Testis (tissue), 3 donors: Measurements from ENCODE around the gene PLCL2. TPM values are rescaled to one million over a fixed set of nuclear protein-coding genes. Genes with fewer than 3 reads are reported as not detected.

Source experiments
- DNase-seq: peaks from one replicate; pipeline ENCODE4 v3.0.0-alpha.2; 2019
- H3K27ac ChIP-seq, 2 donors: fragments of 200-600 bp; sonication (generic); one replicate each; pipeline ENCODE4 v1.5.1; 2019
- H3K27me3 ChIP-seq: fragments of 200-600 bp; sonication (generic); one replicate; pipeline ENCODE4 v1.5.1; 2019
- H3K36me3 ChIP-seq: fragments of 200-600 bp; sonication (generic); one replicate; pipeline ENCODE4 v1.5.1; 2017; ENCODE audit warnings: low read depth; ENCODE audit errors: missing control alignments
- H3K4me1 ChIP-seq: fragments of 200-600 bp; sonication (generic); one replicate; pipeline ENCODE4 v1.5.1; 2019
- H3K4me3 ChIP-seq, 2 donors: fragments of 200-600 bp; sonication (generic); one replicate each; pipeline ENCODE4 v1.5.1; 2017 to 2019
- H3K9me3 ChIP-seq: fragments of 200-600 bp; sonication (generic); one replicate; pipeline ENCODE4 v1.5.1; 2017
- POLR2A ChIP-seq: fragments of 450-650 bp; IDR thresholded peaks from one replicate; pipeline ENCODE4 v1.6.1; 2017; ENCODE audit warnings: antibody characterized with exemption, mild to moderate bottlenecking, moderate library complexity
- WGBS, 2 donors: methylation state at CpG; one replicate each; pipeline ENCODE4 v1.1.5; 2018; 5-methylcytosine and 5-hydroxymethylcytosine counted together
- intact Hi-C: fragments of 100-400 bp; cut with DNase I; formaldehyde crosslinking; loops from one replicate; pipeline ENCODE4 v1.15.1; 2023; ENCODE audit warnings: low total_unique reads
- polyA plus RNA-seq: library from polyadenylated mRNA; stranded (reverse); fragments of 350-450 nt; fragmentation: Illumina TruSeq; extraction: RNeasy Lipid Tissue Mini Kit (QIAGEN cat#74804); gene quantifications from one replicate; pipeline ENCODE4 v1.2.3, GENCODE V29; 2014; ENCODE audit warnings: low read depth, low replicate concordance; ENCODE audit not compliant: insufficient read depth
- total RNA-seq, 2 donors: library from RNA; depleted of rRNA; stranded (reverse); fragments of >200 nt; gene quantifications; one replicate each; pipeline ENCODE4 v1.2.3, GENCODE V29; 2016
- TF ChIP-seq, protein P1 (sequence below), 3 experiments: fragments of 450-650 bp in 2 of 3; fragments of 200-600 bp in 1 of 3; sonication (generic) in 1 of 3; IDR thresholded peaks; one replicate each; pipeline ENCODE4 v1.5.1; 2016 to 2019; ENCODE audit warnings: antibody characterized with exemption in 3 of 3, mild to moderate bottlenecking in 2 of 3, moderate library complexity in 1 of 3

The PLCL2 gene
- total and polyA plus RNA-seq, 3 donors from 2014 or later = 10.7 to 23.0 (median 15.0) TPM

DNA sequence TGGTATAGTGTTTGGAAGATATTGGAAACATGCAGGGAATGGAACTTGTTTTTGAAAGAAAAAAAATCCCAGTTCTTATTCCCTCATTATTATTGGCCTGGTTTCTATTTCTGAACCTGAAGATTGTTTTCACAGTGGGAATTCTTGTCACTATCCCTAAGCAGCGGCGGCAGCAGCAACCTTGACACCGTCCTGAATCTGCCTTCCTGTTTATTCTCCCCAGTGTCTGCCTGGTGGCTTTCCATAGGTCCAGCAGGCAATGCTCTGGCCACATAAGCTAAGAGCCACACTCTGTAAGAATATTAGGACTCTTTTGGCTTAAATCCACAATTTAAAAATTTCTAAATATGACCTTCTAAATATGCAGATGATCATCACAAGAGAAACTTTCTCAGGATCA, 178.0 kb downstream of the PLCL2 start:
- intact Hi-C loops = no loop called here
- H3K9me3 ChIP-seq = no peaks in the 10 kb centered on the region
- no peak for DNase-seq
- H3K4me3 ChIP-seq = no peak overlapping the region
- no peaks in the 10 kb centered on the region for H3K27me3 ChIP-seq
- no peak overlapping the region for H3K27ac ChIP-seq
- 44 to 67% methylated on average over 3 of the region's 3 CpGs for WGBS, 2 donors
- TF ChIP-seq POLR2A = no peak
- TF ChIP-seq, protein P1, sequence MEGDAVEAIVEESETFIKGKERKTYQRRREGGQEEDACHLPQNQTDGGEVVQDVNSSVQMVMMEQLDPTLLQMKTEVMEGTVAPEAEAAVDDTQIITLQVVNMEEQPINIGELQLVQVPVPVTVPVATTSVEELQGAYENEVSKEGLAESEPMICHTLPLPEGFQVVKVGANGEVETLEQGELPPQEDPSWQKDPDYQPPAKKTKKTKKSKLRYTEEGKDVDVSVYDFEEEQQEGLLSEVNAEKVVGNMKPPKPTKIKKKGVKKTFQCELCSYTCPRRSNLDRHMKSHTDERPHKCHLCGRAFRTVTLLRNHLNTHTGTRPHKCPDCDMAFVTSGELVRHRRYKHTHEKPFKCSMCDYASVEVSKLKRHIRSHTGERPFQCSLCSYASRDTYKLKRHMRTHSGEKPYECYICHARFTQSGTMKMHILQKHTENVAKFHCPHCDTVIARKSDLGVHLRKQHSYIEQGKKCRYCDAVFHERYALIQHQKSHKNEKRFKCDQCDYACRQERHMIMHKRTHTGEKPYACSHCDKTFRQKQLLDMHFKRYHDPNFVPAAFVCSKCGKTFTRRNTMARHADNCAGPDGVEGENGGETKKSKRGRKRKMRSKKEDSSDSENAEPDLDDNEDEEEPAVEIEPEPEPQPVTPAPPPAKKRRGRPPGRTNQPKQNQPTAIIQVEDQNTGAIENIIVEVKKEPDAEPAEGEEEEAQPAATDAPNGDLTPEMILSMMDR (IDR thresholded peaks at IDR 0.05) = no peak
- no peaks in the 10 kb centered on the region for H3K36me3 ChIP-seq
- H3K4me1 ChIP-seq = no peaks in the 10 kb centered on the region

DNA sequence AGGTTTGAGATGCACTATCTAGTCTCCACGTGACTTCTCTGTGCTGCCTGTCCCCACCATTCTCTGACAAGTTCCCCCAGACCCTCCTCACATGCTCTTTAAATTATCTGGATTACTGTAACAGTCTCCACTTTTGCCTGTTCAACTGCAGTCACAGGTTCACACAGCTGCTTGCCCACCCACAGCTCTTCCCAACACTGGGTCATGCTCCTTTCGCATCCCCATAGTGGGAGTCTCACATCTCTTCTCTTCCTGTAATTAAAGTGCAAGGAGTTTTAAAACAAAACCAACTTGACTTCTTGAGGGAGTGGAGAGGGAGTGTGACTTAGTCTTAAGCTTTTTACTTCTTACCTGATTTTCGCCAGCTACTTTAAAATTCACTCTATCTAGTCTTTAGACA, 178.8 kb downstream of the PLCL2 start:
- WGBS, 2 donors = 79 to 85% methylated on average over 3 of the region's 3 CpGs
- DNase-seq = no peak

DNA sequence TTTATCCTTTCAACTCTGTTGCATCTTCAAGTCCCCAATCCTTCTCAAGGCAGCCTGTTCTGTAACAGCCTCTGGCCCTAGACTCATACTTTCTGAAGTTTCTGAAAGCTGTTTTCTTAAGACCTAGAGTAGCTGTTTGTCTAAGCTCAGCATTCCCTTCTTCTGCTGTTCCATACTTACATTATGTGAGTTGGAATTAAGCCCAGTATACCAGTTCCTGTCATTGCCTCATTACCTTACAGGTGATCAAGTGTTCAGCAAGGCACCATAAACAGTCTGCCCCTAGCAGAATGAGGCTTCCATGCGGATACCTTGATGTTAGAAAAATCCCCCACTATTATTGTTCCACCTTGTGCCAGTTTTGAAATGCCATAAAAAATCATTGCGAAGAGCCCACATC, 180.6 kb downstream of the PLCL2 start:
- TF ChIP-seq, protein P1 (IDR thresholded peaks at IDR 0.05) = no peak
- TF ChIP-seq POLR2A = no peak
- Histone ChIP-seq H3K27ac (no peak overlapping the region), H3K36me3 (no peaks in the 10 kb centered on the region), H3K4me3 (no peak overlapping the region), H3K27me3 (no peaks in the 10 kb centered on the region), H3K9me3 (no peaks in the 10 kb centered on the region), H3K4me1 (no peaks in the 10 kb centered on the region)
- DNase-seq = no peak
- intact Hi-C loops = no loop called here
- 96 to 98% methylated on average over 2 of the region's 2 CpGs for WGBS, 2 donors

More for the DNA sequence above, 178.8 kb downstream of the PLCL2 start:
- H3K27me3 ChIP-seq = no peaks in the 10 kb centered on the region
- H3K9me3 ChIP-seq = no peaks in the 10 kb centered on the region
- no peaks in the 10 kb centered on the region for H3K4me1 ChIP-seq
- no peaks in the 10 kb centered on the region for H3K36me3 ChIP-seq
- H3K27ac ChIP-seq = no peak overlapping the region
- TF ChIP-seq, protein P1 (IDR thresholded peaks at IDR 0.05) = no peak
- no peak for TF ChIP-seq POLR2A
- intact Hi-C loops = no loop called here
- H3K4me3 ChIP-seq = no peak overlapping the region

DNA sequence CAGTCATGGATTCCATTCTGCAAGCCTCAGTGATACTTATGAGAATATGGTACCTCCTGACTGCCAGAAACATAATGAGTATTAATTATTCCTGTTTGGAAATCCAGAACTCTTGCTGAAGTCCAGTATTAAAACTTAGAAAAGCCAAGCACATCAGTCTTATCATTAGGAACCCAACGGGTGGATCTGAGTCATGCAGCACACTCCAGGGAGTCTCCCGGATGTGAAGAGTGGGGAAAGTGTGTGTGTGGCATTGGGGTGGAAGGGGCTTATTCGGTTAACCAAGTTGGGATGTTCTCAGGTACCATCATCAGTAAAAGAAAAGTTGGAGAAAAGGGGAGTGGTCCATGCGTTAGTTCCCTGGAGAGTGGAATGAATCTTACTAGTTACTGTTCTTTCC, 181.1 kb downstream of the PLCL2 start:
- TF ChIP-seq POLR2A = no peak
- TF ChIP-seq, protein P1 (IDR thresholded peaks at IDR 0.05) = no peak
- Histone ChIP-seq H3K4me1 (no peaks in the 10 kb centered on the region), H3K27ac (no peak overlapping the region), H3K36me3 (no peaks in the 10 kb centered on the region), H3K9me3 (no peaks in the 10 kb centered on the region), H3K27me3 (no peaks in the 10 kb centered on the region), H3K4me3 (no peak overlapping the region)
- DNase-seq = no peak
- intact Hi-C loops = no loop called here
- WGBS, 2 donors = 81 to 91% methylated on average over 4 of the region's 4 CpGs

DNA sequence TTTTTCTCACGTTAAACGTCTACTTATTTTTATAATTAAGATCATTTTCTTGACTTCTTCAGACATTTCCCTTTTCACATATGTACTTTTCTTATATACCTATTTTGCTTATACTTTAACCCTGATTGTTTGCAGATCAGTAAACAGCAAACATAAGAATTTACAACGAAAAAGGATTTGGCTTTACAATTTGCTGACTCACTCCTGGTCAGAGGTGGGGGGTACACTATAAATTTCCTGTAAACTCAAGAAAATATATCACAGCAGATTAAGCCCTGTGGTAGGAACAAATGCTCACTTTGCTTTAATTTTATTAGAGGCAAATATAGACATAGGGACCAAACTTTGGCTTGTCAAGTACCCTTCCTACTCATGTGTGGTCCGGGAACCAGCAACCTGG, 185.0 kb downstream of the PLCL2 start:
- intact Hi-C loops = no loop called here
- Histone ChIP-seq H3K36me3 (no peaks in the 10 kb centered on the region), H3K9me3 (no peaks in the 10 kb centered on the region), H3K27ac (no peak overlapping the region), H3K4me1 (no peaks in the 10 kb centered on the region), H3K27me3 (no peaks in the 10 kb centered on the region), H3K4me3 (no peak overlapping the region)
- TF ChIP-seq POLR2A = no peak
- TF ChIP-seq, protein P1 (IDR thresholded peaks at IDR 0.05) = no peak
- 90% methylated on average over 4 of the region's 4 CpGs for WGBS, 2 donors
- no peak for DNase-seq
